ENCODE data around the gene MYOG.

Gene MYOG

GRCh38 chr1:203072002-203072602, 13.7 kb downstream of the MYOG start:
- DNase-seq (ENCODE audit: low read depth): no peak

- DNase-seq (ENCODE audit: low read depth): peak; percentile 18
These were observed 16.6 kb downstream of the MYOG start for GRCh38 chr1:203069030-203069747.

GRCh38 chr1:203066965-203067364, 18.8 kb downstream of the MYOG start:
- DNase-seq (ENCODE audit: low read depth): no peak

GRCh38 chr1:203065986-203066385, 19.8 kb downstream of the MYOG start:
- no peak for DNase-seq (ENCODE audit: low read depth)

- no peak for DNase-seq (ENCODE audit: low read depth)
These were observed 20.6 kb downstream of the MYOG start for GRCh38 chr1:203065191-203065590.

- DNase-seq (ENCODE audit: low read depth): no peak
These were observed 22.5 kb downstream of the MYOG start for GRCh38 chr1:203063287-203063686.

- no peak for DNase-seq (ENCODE audit: low read depth)
These were observed 25.7 kb downstream of the MYOG start for GRCh38 chr1:203060115-203060514.

GRCh38 chr1:203059485-203059884, 26.3 kb downstream of the MYOG start:
- DNase-seq (ENCODE audit: low read depth): no peak

GRCh38 chr1:203058676-203058935, 27.2 kb downstream of the MYOG start:
- no peak for DNase-seq (ENCODE audit: low read depth)

- no peak for DNase-seq (ENCODE audit: low read depth)
These were observed 27.7 kb downstream of the MYOG start for GRCh38 chr1:203057911-203058675.

- no peak for DNase-seq (ENCODE audit: low read depth)
These were observed 29.3 kb downstream of the MYOG start for GRCh38 chr1:203056516-203056915.

GRCh38 chr1:203056012-203056411, 29.8 kb downstream of the MYOG start:
- DNase-seq (ENCODE audit: low read depth): no peak

GRCh38 chr1:203055161-203055799, 30.5 kb downstream of the MYOG start:
- no peak for DNase-seq (ENCODE audit: low read depth)

GRCh38 chr1:203054642-203055041, 31.2 kb downstream of the MYOG start:
- no peak for DNase-seq (ENCODE audit: low read depth)

GRCh38 chr1:203054184-203054583, 31.6 kb downstream of the MYOG start:
- no peak for DNase-seq (ENCODE audit: low read depth)

- DNase-seq (ENCODE audit: low read depth): no peak
These were observed 33.2 kb downstream of the MYOG start for GRCh38 chr1:203052601-203053000.

GRCh38 chr1:203051841-203052324, 33.9 kb downstream of the MYOG start:
- DNase-seq (ENCODE audit: low read depth): no peak

GRCh38 chr1:203050826-203051225, 35.0 kb downstream of the MYOG start:
- DNase-seq (ENCODE audit: low read depth): no peak

GRCh38 chr1:203049576-203050180, 36.1 kb downstream of the MYOG start:
- no peak for DNase-seq (ENCODE audit: low read depth)

- no peak for DNase-seq (ENCODE audit: low read depth)
These were observed 36.7 kb downstream of the MYOG start for GRCh38 chr1:203049077-203049476.

GRCh38 chr1:203048555-203049051, 37.2 kb downstream of the MYOG start:
- DNase-seq (ENCODE audit: low read depth): no peak

GRCh38 chr1:203048086-203048485, 37.7 kb downstream of the MYOG start:
- DNase-seq (ENCODE audit: low read depth): no peak
